Measurements from ENCODE around the gene CPAMD8.

DNA sequence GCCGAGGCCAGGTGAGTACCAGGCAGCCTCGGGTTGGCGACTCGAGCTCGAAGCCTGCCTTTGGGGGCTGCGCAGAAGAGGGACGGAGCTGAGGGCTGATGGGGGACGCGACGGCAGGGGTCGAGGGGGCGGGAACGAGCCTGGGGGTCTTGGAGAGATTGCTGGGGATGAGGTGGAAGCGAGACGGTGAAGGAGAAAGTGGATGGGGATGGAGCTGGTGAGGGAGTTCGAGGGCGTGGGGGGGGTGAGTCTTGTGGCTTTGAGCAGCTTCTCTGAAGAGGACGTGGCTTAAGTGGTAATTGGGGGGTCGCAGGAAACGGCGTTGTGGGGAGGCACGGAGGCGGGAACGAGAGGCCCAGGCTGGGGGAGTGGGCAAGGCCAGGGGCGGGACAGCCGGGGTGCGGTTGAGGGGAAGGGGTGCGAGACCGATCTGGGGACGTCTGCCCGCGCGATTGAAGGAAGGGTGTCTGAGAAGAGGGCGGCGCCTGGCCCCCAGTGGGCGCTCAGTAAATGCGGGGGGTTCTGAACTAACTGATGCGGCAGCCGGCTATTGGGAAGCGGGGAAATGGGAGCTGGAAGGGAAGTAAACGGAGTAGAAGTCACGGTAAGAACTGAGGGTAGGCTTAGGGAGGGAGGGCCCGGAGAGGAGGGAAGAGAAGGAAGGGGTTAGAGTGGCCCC is 49.4 kb upstream of the CPAMD8 start:
- TF ChIP-seq GATA2 (IDR thresholded peaks at IDR 0.05; ENCODE audit: low read depth, low read length) (no peak), GATA3 (IDR thresholded peaks at IDR 0.05; ENCODE audit: low read depth, low read length) (no peak)
